ENCODE data around the gene ACOXL. TPM values are rescaled to one million over a fixed set of nuclear protein-coding genes. Genes with fewer than 3 reads are reported as not detected.

The ACOXL gene
- total RNA-seq, 2 donors from 2014 or later: 11.7 to 12.3 TPM

- no peak overlapping the region for H3K27ac ChIP-seq (ENCODE audit: low read depth, low read length)
- Mint-ChIP-seq H3K36me3 (ENCODE audit: low read depth) (peaks cover 14% of the 10 kb centered on the region), H3K27ac (no peak overlapping the region), H3K9me3 (peaks cover 10% of the 10 kb centered on the region), H3K27me3 (ENCODE audit: insufficient read depth) (no peaks in the 10 kb centered on the region), H3K4me1 (no peaks in the 10 kb centered on the region), H3K4me3 (no peak overlapping the region)
- no peaks in the 10 kb centered on the region for H3K9me3 ChIP-seq (ENCODE audit: control insufficient read depth, low read length)
- TF ChIP-seq CTCF (conservative IDR thresholded peaks at IDR 0.05): no peak
- no peaks in the 10 kb centered on the region for H3K27me3 ChIP-seq (ENCODE audit: control insufficient read depth, insufficient read depth, low read length, poor library complexity, severe bottlenecking)
- no peaks in the 10 kb centered on the region for H3K4me1 ChIP-seq (ENCODE audit: control insufficient read depth, insufficient read depth, low read length)
- H3K4me3 ChIP-seq (ENCODE audit: low read length): no peak overlapping the region
- 85 to 100% methylated on average over 1 to 2 of the region's 2 CpGs for WGBS, 2 experiments (ENCODE audit: insufficient coverage in 1 of 2, insufficient read length in 1 of 2)
- no peak for DNase-seq
- H3K36me3 ChIP-seq (ENCODE audit: control insufficient read depth, insufficient read depth, low read length): no peaks in the 10 kb centered on the region
- H3K9ac ChIP-seq (ENCODE audit: extremely low read depth, low read length, poor library complexity, severe bottlenecking): no peak overlapping the region
These were observed 260.5 kb downstream of the ACOXL start for GRCh38 chr2:110992886-110993285.

GRCh38 chr2:110993557-110994231 lies 261.3 kb downstream of the ACOXL start:
- H3K27me3 ChIP-seq (ENCODE audit: control insufficient read depth, insufficient read depth, low read length, poor library complexity, severe bottlenecking): no peaks in the 10 kb centered on the region
- no peak overlapping the region for H3K4me3 Mint-ChIP-seq
- H3K27ac ChIP-seq (ENCODE audit: low read depth, low read length): no peak overlapping the region
- no peaks in the 10 kb centered on the region for H3K36me3 ChIP-seq (ENCODE audit: control insufficient read depth, insufficient read depth, low read length)
- DNase-seq: no peak
- TF ChIP-seq CTCF (conservative IDR thresholded peaks at IDR 0.05): no peak
- no peaks in the 10 kb centered on the region for H3K9me3 ChIP-seq (ENCODE audit: control insufficient read depth, low read length)
- H3K4me3 ChIP-seq (ENCODE audit: low read length): no peak overlapping the region
- no peaks in the 10 kb centered on the region for H3K27me3 Mint-ChIP-seq (ENCODE audit: insufficient read depth)
- 88 to 90% methylated on average over 2 to 3 of the region's 4 CpGs for WGBS, 2 experiments (ENCODE audit: insufficient coverage in 1 of 2, insufficient read length in 1 of 2)
- H3K27ac Mint-ChIP-seq: no peak overlapping the region
- peaks cover 10% of the 10 kb centered on the region for H3K9me3 Mint-ChIP-seq
- peaks cover 14% of the 10 kb centered on the region for H3K36me3 Mint-ChIP-seq (ENCODE audit: low read depth)
- peaks cover 2% of the 10 kb centered on the region for H3K4me1 Mint-ChIP-seq
- H3K9ac ChIP-seq (ENCODE audit: extremely low read depth, low read length, poor library complexity, severe bottlenecking): no peak overlapping the region
- H3K4me1 ChIP-seq (ENCODE audit: control insufficient read depth, insufficient read depth, low read length): no peaks in the 10 kb centered on the region

GRCh38 chr2:110994250-110994961 lies 262.0 kb downstream of the ACOXL start:
- TF ChIP-seq CTCF (conservative IDR thresholded peaks at IDR 0.05): no peak
- 71 to 91% methylated on average over 1 to 5 of the region's 5 CpGs for WGBS, 2 experiments (ENCODE audit: insufficient coverage in 1 of 2, insufficient read length in 1 of 2)
- H3K27me3 Mint-ChIP-seq (ENCODE audit: insufficient read depth): no peaks in the 10 kb centered on the region

More at GRCh38 chr2:110994250-110994961, 262.0 kb downstream of the ACOXL start:
- no peaks in the 10 kb centered on the region for H3K4me1 ChIP-seq (ENCODE audit: control insufficient read depth, insufficient read depth, low read length)
- H3K9me3 ChIP-seq (ENCODE audit: control insufficient read depth, low read length): no peaks in the 10 kb centered on the region
- no peak for DNase-seq
- no peak overlapping the region for H3K9ac ChIP-seq (ENCODE audit: extremely low read depth, low read length, poor library complexity, severe bottlenecking)
- Mint-ChIP-seq H3K9me3 (peaks cover 7% of the 10 kb centered on the region), H3K27ac (no peak overlapping the region), H3K4me1 (peaks cover 2% of the 10 kb centered on the region), H3K4me3 (no peak overlapping the region), H3K36me3 (ENCODE audit: low read depth) (peaks cover 9% of the 10 kb centered on the region)
- no peaks in the 10 kb centered on the region for H3K36me3 ChIP-seq (ENCODE audit: control insufficient read depth, insufficient read depth, low read length)
- H3K27me3 ChIP-seq (ENCODE audit: control insufficient read depth, insufficient read depth, low read length, poor library complexity, severe bottlenecking): no peaks in the 10 kb centered on the region
- H3K27ac ChIP-seq (ENCODE audit: low read depth, low read length): no peak overlapping the region
- no peak overlapping the region for H3K4me3 ChIP-seq (ENCODE audit: low read length)
